ENCODE data around the gene MAPK8IP3. TPM values are rescaled to one million over a fixed set of nuclear protein-coding genes. Genes with fewer than 3 reads are reported as not detected.
A peak's percentile ranks its signal among the peaks of the same experiment; 100 is the strongest.

Gene MAPK8IP3
- total RNA-seq, 1 experiment from 2014 or later, result 45.9 TPM

DNA sequence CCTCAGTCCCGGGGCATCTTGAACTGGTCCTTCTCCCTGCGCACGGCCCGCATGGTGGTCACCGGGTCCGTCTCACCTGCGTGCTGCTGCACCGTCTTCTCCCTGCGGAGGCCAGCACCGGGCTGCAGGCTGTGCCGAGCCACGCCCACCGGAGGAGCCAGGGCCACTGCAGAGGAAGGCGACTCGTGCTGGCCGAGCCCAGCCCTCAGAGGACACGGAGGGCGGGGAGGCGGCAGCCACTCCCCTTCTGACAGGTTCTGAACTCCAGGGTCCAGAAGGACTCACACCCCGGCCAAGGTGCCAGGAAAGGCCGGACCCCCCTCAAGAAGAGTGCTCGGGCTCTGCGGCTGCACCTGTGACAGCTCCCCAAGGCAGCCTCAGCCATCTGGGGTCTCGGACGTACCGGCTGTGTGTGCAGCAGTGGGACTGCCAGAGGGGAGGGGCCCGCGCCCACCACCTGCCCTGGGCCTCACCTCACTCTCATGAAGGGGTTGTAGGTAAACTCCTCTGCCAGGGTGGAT lies 103.3 kb downstream of the MAPK8IP3 start:
- DNase-seq (ENCODE audit: low read depth), result no peak

DNA sequence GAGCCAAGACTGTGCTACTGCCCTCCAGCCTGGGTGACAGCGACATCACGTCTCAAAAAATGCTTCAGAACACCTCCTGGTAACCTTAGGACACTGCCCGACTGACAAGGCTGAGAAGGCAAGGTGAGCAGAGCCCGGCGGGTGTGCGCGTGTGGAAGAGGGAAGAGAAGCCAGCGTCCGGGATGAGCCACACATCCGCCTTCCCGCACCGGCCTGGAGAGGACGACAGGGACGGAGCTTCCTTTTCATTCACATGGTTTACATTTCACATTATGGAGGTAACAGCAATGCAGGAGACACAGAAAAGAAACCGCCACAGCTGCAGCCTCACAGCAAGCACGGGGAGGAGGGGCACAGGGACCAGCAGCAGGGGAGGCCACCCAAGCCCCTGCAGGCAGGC lies 104.1 kb downstream of the MAPK8IP3 start:
- no peak for DNase-seq (ENCODE audit: low read depth)

DNA sequence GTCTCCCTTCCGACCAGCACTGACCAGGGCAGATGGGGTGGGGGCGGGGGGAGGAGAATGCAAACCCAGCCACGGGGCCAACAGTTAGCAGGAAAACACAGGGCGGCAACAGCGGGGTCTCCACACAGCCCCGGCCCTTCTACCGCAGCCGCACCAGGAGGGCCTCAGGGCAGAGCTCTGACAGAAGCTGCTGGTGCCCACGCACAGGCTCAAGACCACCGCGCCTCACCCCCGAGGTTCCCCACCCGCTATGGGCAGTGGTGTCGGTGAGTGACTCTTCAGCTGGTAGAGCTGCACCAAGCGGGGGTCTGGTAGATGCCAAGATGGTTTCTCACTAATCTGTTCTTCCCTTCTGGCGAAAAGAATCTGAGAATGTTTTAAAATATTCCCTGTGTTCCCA lies 104.5 kb downstream of the MAPK8IP3 start:
- DNase-seq (ENCODE audit: low read depth), result no peak

DNA sequence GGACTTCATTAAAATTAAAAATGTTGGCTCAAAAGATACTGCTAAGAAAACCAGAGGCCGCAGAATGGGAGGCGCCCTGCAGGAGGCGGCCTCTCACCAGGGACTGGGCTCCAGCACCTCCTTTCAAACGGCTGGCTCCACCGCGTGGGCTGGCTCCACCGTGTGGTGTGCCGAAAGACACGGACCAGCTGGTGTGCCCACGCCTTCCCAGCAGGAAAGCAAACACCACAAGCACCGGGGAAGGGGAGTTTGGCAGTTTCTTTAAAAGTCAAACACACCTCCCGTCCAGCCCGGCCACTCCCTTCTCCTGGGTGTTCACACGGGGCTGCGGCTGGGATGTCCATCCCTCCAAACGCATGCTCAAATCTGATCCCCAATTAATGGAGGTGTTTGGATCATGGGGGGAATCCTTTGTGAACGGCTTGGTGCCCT lies 106.8 kb downstream of the MAPK8IP3 start:
- DNase-seq (ENCODE audit: low read depth), result peak; percentile 73

DNA sequence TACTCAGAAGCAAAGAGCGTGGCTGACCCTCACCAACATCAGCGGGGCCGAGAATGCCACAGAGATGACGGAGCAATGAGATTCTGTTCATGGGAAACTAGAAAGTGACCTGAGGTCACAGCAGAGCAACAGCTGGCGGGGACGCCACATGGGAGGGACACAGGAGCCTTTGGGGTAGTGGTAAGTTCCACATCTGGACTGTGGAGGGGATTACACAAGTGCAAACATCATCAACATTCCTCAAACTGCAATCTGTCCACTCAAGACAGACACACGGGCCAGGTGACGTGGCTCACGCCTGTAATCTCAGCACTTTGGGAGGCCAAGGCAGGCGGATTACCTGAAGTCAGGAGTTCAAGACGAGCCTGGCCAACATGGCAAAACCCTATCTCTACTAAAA lies 109.5 kb downstream of the MAPK8IP3 start:
- peak; percentile 7 for DNase-seq (ENCODE audit: low read depth)

DNA sequence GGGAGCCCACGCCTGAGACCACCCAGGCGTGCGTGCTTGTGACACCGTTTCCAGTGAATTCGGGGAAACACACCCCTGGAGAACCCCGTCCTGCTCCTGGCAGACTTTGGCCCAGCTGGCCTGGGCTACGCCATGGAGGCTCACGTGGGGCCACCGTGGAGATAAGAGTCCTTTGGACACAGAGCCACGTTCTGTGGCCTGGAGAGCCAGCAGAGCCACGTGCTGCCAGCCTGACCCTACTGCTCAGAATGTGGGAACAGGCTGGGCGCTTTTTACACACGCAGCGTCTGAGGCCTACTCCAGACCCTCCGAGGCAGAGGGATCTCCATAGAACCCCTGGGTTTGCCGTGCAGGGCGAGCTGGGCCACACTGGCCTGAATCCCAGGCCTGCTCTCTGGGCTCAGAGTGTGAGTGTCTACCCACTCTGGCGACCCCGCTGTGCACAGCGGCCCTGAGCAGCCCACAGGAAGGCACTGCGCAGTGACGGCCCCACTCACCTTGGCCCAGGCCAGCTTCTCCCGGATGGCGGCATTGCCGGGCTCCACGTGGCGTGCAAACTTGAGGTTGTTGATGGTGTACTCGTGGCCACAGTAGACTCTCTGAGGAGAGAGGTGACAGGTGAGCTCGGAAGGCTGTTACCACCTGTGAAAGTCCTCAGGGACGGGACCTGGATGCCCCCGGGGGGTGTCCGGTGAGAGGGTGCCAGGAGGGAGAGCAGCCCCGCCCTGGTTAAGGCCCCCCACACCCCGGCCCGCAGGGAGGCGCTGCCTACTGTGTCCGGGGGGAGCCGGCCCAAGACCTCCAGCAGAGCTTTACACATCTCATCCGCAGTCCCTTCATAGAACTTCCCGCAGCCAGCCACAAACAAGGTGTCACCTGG lies 110.6 kb downstream of the MAPK8IP3 start:
- no peak for DNase-seq (ENCODE audit: low read depth)

DNA sequence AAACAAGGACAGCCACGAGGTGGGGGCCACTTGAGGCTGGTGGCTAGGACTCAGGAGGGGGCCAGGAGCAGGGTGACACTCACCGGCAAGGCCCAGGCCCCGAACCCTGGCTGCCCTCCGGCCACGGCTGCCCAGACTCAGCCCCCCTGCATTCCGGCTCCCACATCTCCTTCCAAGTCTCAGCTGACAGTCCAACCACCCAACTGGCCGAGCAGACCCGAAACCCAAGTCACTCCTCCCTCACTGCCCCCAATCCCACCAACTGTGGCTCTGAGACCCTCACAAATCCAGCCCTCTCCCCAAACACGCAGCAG lies 111.2 kb downstream of the MAPK8IP3 start:
- DNase-seq (ENCODE audit: low read depth), result no peak

DNA sequence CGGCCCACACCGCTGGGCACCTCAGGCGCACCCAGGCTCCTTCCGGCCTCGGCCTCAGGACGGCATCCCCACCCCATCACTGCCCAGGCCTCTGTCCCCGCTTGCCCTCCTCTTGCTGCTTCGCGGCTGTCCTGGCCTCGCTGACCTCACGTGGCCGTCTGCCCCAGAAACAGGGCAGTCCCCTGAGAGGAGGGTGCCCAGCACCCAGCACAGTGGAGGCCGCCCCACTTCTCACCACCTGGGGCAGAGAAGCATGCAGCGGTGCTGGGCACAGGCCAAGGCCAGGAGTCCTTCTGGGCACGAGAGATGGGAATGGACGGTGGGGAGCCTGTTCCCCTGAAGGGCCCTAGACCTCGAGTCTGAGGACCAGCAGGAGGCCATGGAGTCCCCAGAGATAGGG lies 111.7 kb downstream of the MAPK8IP3 start:
- DNase-seq (ENCODE audit: low read depth), result no peak

DNA sequence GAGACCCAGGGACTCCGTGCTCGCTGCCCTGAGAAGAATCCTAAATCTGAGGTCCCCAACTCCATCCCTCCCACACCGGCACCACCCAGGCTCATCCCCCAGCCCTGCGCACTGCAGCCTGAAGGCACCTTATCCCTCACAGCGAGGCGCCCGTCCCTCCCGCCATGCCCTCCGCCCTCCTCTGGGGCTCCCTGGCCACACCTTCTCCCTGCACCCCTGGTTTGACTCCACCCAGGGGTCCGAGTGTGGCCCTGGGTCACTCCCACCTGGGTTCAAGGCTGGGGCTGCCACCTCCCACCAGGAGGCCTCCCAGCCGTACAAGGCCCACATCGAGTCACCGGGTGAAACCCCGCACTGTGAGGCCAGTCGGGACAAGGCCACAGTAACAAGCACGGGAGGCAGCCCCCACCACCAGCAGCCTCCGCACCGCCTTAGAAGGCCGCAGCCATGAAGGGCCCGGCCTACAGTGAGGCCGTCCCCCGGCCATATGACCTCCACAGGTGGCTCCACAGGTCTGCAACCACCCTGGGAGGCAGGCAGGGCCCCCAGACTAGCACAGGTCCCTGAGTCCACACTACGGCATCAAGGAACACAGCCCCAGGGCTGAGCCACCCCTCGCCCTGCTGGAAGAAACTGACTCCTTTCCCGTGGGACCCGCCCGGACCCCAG lies 112.3 kb downstream of the MAPK8IP3 start:
- DNase-seq (ENCODE audit: low read depth), result no peak

DNA sequence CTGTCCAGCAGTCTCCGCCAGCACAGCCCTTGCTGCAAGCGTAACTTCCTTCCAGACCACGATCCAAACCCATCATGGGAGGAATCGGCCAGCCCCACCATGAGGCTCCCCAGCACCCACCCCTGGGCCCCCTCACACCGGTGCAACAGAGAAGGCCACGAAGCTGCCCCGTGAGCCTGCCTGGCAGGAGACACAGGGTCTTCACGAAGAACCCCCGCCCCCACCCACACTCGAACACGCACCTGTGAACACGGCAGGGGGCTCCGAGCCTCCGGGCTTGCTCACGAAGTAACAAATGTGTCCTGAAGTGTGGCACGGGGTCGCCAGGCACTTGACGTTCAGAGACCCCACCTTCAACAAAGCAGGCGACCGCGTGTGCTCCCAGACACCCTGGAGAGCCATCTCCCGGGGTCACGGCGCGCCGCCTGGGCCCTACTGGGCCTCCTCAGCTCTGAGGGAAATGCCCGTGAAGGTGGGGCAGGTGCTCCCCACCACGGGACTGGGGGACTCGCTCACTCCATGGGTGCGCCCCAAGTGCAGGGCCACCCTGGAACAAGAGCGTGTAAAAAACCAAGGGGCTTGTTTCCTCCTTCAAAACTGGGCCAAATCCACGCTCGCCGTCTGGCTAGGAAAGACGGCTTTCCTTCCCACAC lies 113.0 kb downstream of the MAPK8IP3 start:
- no peak for DNase-seq (ENCODE audit: low read depth)

DNA sequence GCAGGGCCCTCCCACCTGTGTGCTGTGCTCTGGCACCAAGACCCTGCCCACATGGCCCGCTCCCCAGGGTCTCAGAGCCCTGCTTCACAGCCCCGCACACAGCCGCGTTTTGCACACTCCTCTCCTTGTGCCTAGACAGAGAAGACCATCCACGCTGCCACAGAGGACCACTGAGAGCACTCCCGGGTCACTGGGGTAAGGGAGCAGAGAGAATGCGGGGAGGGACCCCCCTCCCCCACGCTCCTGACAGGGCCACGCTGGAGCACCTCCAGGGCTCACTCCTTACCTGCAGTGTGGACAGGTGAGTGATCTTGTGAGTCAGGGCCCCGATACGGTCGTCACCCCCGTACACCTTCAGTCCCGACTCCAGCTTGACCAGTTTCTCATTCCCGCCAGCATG lies 113.6 kb downstream of the MAPK8IP3 start:
- no peak for DNase-seq (ENCODE audit: low read depth)

Other genes starting within 250 kb of the MAPK8IP3 start
- gene CLCN7, start 231.2 kb upstream of the MAPK8IP3 start, total RNA-seq (2014; rRNA removed), result 42.8 and 55.6 TPM in 2 replicates
- gene PTX4, start 217.3 kb upstream of the MAPK8IP3 start, total RNA-seq (2014; rRNA removed), result not detected in 2 replicates
- gene TELO2, start 212.8 kb upstream of the MAPK8IP3 start, total RNA-seq (2014; rRNA removed), result 30.3 and 32.9 TPM in 2 replicates
- gene TMEM204, start 172.5 kb upstream of the MAPK8IP3 start, total RNA-seq (2014; rRNA removed), result not detected in 2 replicates
- gene IFT140, start 94.1 kb upstream of the MAPK8IP3 start, total RNA-seq (2014; rRNA removed), result 9.9 and 18.3 TPM in 2 replicates
- gene CRAMP1, start 93.8 kb upstream of the MAPK8IP3 start, total RNA-seq (2014; rRNA removed), result 6.9 and 7.9 TPM in 2 replicates
- 59.1 and 62.8 TPM in 2 replicates for gene JPT2, start 27.9 kb upstream of the MAPK8IP3 start, total RNA-seq (2014; rRNA removed)
- 50.9 and 53.5 TPM in 2 replicates for gene NME3, start 65.3 kb downstream of the MAPK8IP3 start, total RNA-seq (2014; rRNA removed)
- 13.7 and 17.4 TPM in 2 replicates for gene EME2, start 66.6 kb downstream of the MAPK8IP3 start, total RNA-seq (2014; rRNA removed)
- 132 and 155 TPM in 2 replicates for gene MRPS34, start 66.9 kb downstream of the MAPK8IP3 start, total RNA-seq (2014; rRNA removed)
- 24.2 and 27.2 TPM in 2 replicates for gene SPSB3, start 76.4 kb downstream of the MAPK8IP3 start, total RNA-seq (2014; rRNA removed)
- gene NUBP2, start 76.8 kb downstream of the MAPK8IP3 start, total RNA-seq (2014; rRNA removed), result 145 and 213 TPM in 2 replicates
- not detected in 2 replicates for gene IGFALS, start 87.5 kb downstream of the MAPK8IP3 start, total RNA-seq (2014; rRNA removed)
- 35.4 and 45.2 TPM in 2 replicates for gene HAGH, start 120.6 kb downstream of the MAPK8IP3 start, total RNA-seq (2014; rRNA removed)
- 58.8 and 64.9 TPM in 2 replicates for gene FAHD1, start 121.0 kb downstream of the MAPK8IP3 start, total RNA-seq (2014; rRNA removed)
- gene MEIOB, start 166.0 kb downstream of the MAPK8IP3 start, total RNA-seq (2014; rRNA removed), result not detected in 2 replicates
- not detected in 2 replicates for gene HS3ST6, start 212.2 kb downstream of the MAPK8IP3 start, total RNA-seq (2014; rRNA removed)
- gene MSRB1, start 237.0 kb downstream of the MAPK8IP3 start, total RNA-seq (2014; rRNA removed), result 14.2 and 14.4 TPM in 2 replicates
- not detected in 2 replicates for gene RPL3L, start 248.5 kb downstream of the MAPK8IP3 start, total RNA-seq (2014; rRNA removed)

Measured in LHCN-M2 (cell line).